ENCODE measurements around the gene CLEC2B.

Gene CLEC2B

DNA sequence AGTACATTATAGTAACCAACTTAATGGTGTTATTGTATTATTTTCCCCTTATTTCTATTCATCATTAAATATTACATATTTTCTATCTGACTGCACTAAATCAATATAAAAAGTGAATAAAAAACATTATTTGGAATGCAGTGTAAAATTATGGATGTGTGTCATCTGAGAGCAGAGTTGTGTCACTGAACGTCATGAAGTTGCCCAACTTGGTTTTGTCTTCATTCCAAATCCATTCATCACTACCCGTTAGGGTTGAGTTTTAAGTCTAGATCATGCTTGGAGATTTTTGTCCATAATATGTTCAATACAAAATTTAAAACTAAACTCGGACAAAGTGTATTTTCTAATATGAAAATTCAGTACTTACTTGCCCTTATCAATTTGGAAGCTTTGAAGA is 25.7 kb downstream of the CLEC2B start:
- Histone ChIP-seq H3K27ac (no peak overlapping the region), H3K36me3 (no peaks in the 10 kb centered on the region), H3K27me3 (no peaks in the 10 kb centered on the region), H3K4me1 (no peaks in the 10 kb centered on the region), H3K9me3 (no peaks in the 10 kb centered on the region), H3K4me3 (no peak overlapping the region)
- intact Hi-C loops (cut with DNase I; ENCODE audit: low total_unique reads) = no loop called here
- DNase-seq = no peak
- TF ChIP-seq CTCF (IDR thresholded peaks at IDR 0.05) = no peak

GRCh38 chr12:9831720-9832119 is 37.4 kb downstream of the CLEC2B start:
- intact Hi-C loops (cut with DNase I; ENCODE audit: low total_unique reads) = no loop called here
- H3K9me3 ChIP-seq = no peaks in the 10 kb centered on the region
- DNase-seq = no peak
- no peak overlapping the region for H3K4me3 ChIP-seq
- TF ChIP-seq CTCF (IDR thresholded peaks at IDR 0.05) = no peak
- no peaks in the 10 kb centered on the region for H3K4me1 ChIP-seq
- no peak overlapping the region for H3K27ac ChIP-seq
- H3K27me3 ChIP-seq = no peaks in the 10 kb centered on the region
- H3K36me3 ChIP-seq = no peaks in the 10 kb centered on the region

- TF ChIP-seq CTCF (IDR thresholded peaks at IDR 0.05) = no peak
- DNase-seq = no peak
- Histone ChIP-seq H3K27ac (no peak overlapping the region), H3K4me3 (no peak overlapping the region), H3K4me1 (no peaks in the 10 kb centered on the region), H3K27me3 (no peaks in the 10 kb centered on the region), H3K9me3 (no peaks in the 10 kb centered on the region), H3K36me3 (no peaks in the 10 kb centered on the region)
- intact Hi-C loops (cut with DNase I; ENCODE audit: low total_unique reads) = no loop called here
These were observed 39.2 kb downstream of the CLEC2B start for GRCh38 chr12:9829982-9830381.

DNA sequence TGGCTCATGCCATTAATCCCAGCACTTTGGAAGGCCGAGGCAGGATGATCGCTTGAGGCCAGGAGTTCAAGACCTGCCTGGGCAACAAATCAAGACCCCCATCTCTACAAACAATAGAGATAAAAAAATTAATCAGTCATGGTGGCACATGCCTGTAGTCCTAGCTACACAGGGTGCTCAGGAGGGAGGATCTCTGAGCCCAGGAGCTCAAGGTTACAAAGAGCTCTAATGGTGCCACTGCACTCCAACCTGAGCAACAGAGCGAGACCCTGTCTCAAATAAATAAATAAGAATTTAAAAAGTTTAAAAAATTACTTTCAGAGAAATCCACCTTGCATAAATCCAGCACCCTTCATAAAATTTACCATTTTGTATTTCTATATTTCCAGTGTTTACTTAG is 39.7 kb downstream of the CLEC2B start:
- Histone ChIP-seq H3K4me1 (no peaks in the 10 kb centered on the region), H3K9me3 (no peaks in the 10 kb centered on the region), H3K36me3 (no peaks in the 10 kb centered on the region), H3K27ac (no peak overlapping the region), H3K4me3 (no peak overlapping the region), H3K27me3 (no peaks in the 10 kb centered on the region)
- no peak for TF ChIP-seq CTCF (IDR thresholded peaks at IDR 0.05)
- intact Hi-C loops (cut with DNase I; ENCODE audit: low total_unique reads) = no loop called here
- no peak for DNase-seq

DNA sequence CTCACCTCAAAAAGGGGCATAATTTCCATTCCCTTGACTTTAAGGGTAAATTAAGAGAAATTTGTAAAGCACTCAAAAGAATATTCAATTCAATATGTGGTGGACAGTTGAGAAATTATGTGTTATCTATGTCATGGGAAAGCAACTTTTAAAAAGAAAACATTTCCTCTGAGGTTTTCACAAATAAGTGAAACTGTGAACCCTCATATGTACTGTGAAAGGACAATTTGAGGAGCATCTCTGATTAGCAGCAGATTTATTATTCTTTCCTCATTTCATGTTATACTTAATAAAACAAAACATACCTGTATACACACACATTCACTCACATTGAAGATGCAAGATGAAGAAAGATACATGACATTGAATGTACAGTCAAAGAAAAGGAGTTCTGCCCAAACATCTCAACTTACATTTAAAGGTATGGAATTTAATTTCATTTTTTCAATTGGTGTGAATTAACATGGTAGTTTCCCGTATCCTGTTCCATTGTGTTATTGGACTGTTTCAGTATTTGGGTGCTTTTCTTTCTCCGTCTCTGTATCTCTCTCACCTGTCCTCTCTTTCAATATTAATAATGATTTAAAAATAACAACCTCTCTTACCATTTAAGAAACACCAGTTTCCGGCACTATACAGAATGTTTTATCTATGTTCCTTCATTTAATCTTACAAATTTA is 41.8 kb downstream of the CLEC2B start, which contains the start of gene KLRF1:
TSS of gene KLRF1 (plus strand) at position 273 of the 680 bp plus-strand sequence. CDS start at position 337, 64 bp downstream.
- Histone ChIP-seq H3K27me3 (no peaks in the 10 kb centered on the region), H3K36me3 (no peaks in the 10 kb centered on the region), H3K4me3 (no peak within 1 kb of the TSS), H3K27ac (no peak within 1 kb of the TSS), H3K9me3 (no peaks in the 10 kb centered on the region), H3K4me1 (no peaks in the 10 kb centered on the region)
- intact Hi-C loops (cut with DNase I; ENCODE audit: low total_unique reads) = no loop called here
- no peak for DNase-seq
- TF ChIP-seq CTCF (IDR thresholded peaks at IDR 0.05) = no peak

Data from tibial artery (tissue), 4 donors.